ENCODE data around the gene MTERF2. TPM values are rescaled to one million over a fixed set of nuclear protein-coding genes. Genes with fewer than 3 reads are reported as not detected.
A peak's percentile ranks its signal among the peaks of the same experiment; 100 is the strongest.

Gene MTERF2
- total RNA-seq, 2 experiments from 2014 or later = 6.1 to 7.6 TPM

GRCh38 chr12:106974511-106974910 is 12.4 kb downstream of the MTERF2 start:
- H3K36me3 ChIP-seq (ENCODE audit: insufficient read depth, low read length) = peaks cover 22% of the 10 kb centered on the region
- peak overlapping the region; percentile 37 for H3K27ac Mint-ChIP-seq
- POLR2A ChIA-PET = no interaction called here

GRCh38 chr12:106973545-106973944 is 13.4 kb downstream of the MTERF2 start:
- H3K4me3 Mint-ChIP-seq = no peak overlapping the region
- H3K9me3 ChIP-seq (ENCODE audit: control insufficient read depth in 1 of 2, insufficient read depth in 1 of 2, low read length in 2 of 2) = no peaks in the 10 kb centered on the region
- H3K9me3 Mint-ChIP-seq = no peaks in the 10 kb centered on the region
- no peak overlapping the region for H3K4me3 ChIP-seq (ENCODE audit: low read length)
- H3K36me3 ChIP-seq (ENCODE audit: insufficient read depth, low read length) = peaks cover 22% of the 10 kb centered on the region
- ATAC-seq (ENCODE audit: poor library complexity) (no peak), DNase-seq (no peak)
- peaks cover 13% of the 10 kb centered on the region for H3K4me1 Mint-ChIP-seq (ENCODE audit: low read depth)
- no peaks in the 10 kb centered on the region for H3K27me3 ChIP-seq (ENCODE audit: control insufficient read depth in 1 of 2, insufficient read depth in 2 of 2, low read length in 2 of 2)
- intact Hi-C loops (cut with DNase I, micrococcal nuclease) = no loop called here
- peaks cover 63% of the 10 kb centered on the region for H3K36me3 Mint-ChIP-seq (ENCODE audit: low read depth)
- ChIA-PET POLR2A (interaction anchor here (0.6 to 1.3 kb wide), 2 partner anchors 18 to 583 kb away, joined by 3 to 4 read pairs; partner anchors contain the start of gene TMEM263), CTCF (no interaction called here)
- H3K27ac Mint-ChIP-seq = peak overlapping the region; percentile 42
- TF ChIP-seq CTCF (IDR thresholded peaks at IDR 0.05) = no peak
- H3K4me1 ChIP-seq (ENCODE audit: insufficient read depth, low read length) = no peaks in the 10 kb centered on the region
- no peaks in the 10 kb centered on the region for H3K27me3 Mint-ChIP-seq
- no peak overlapping the region for H3K27ac ChIP-seq (ENCODE audit: low read depth in 1 of 2, low read length in 2 of 2)

More at GRCh38 chr12:106974511-106974910, 12.4 kb downstream of the MTERF2 start:
- ATAC-seq (ENCODE audit: poor library complexity) (no peak), DNase-seq (no peak)
- H3K27me3 ChIP-seq (ENCODE audit: control insufficient read depth in 1 of 2, insufficient read depth in 2 of 2, low read length in 2 of 2) = no peaks in the 10 kb centered on the region
- intact Hi-C loops (cut with DNase I, micrococcal nuclease) = no loop called here
- Mint-ChIP-seq H3K9me3 (no peaks in the 10 kb centered on the region), H3K27me3 (no peaks in the 10 kb centered on the region), H3K4me1 (ENCODE audit: low read depth) (peaks cover 13% of the 10 kb centered on the region), H3K4me3 (no peak overlapping the region), H3K36me3 (ENCODE audit: low read depth) (peaks cover 57% of the 10 kb centered on the region)
- no peak for TF ChIP-seq CTCF (IDR thresholded peaks at IDR 0.05)
- CTCF ChIA-PET = no interaction called here
- H3K27ac ChIP-seq (ENCODE audit: low read depth in 1 of 2, low read length in 2 of 2) = no peak overlapping the region
- H3K9me3 ChIP-seq (ENCODE audit: control insufficient read depth in 1 of 2, insufficient read depth in 1 of 2, low read length in 2 of 2) = no peaks in the 10 kb centered on the region
- H3K4me1 ChIP-seq (ENCODE audit: insufficient read depth, low read length) = no peaks in the 10 kb centered on the region
- H3K4me3 ChIP-seq (ENCODE audit: low read length) = no peak overlapping the region

- no peak overlapping the region for H3K27ac ChIP-seq (ENCODE audit: low read depth in 1 of 2, low read length in 2 of 2)
Measured at GRCh38 chr12:106971065-106971464, 15.9 kb downstream of the MTERF2 start.

More at GRCh38 chr12:106971065-106971464, 15.9 kb downstream of the MTERF2 start:
- no peaks in the 10 kb centered on the region for H3K4me1 ChIP-seq (ENCODE audit: insufficient read depth, low read length)
- no peak overlapping the region for H3K4me3 ChIP-seq (ENCODE audit: low read length)
- Mint-ChIP-seq H3K4me3 (no peak overlapping the region), H3K4me1 (ENCODE audit: low read depth) (peaks cover 17% of the 10 kb centered on the region), H3K36me3 (ENCODE audit: low read depth) (peaks cover 74% of the 10 kb centered on the region), H3K9me3 (no peaks in the 10 kb centered on the region), H3K27ac (peak overlapping the region; percentile 79), H3K27me3 (no peaks in the 10 kb centered on the region)
- no peak for ATAC-seq (ENCODE audit: poor library complexity)
- H3K27me3 ChIP-seq (ENCODE audit: control insufficient read depth in 1 of 2, insufficient read depth in 2 of 2, low read length in 2 of 2) = no peaks in the 10 kb centered on the region
- no peak for TF ChIP-seq CTCF (IDR thresholded peaks at IDR 0.05)
- no peaks in the 10 kb centered on the region for H3K9me3 ChIP-seq (ENCODE audit: control insufficient read depth in 1 of 2, insufficient read depth in 1 of 2, low read length in 2 of 2)
- ChIA-PET POLR2A (interaction anchor here (3.4 kb wide), 1 partner anchor 15 kb away, joined by 12 read pairs; the partner anchor contains the start of gene TMEM263), CTCF (no interaction called here)
- peaks cover 28% of the 10 kb centered on the region for H3K36me3 ChIP-seq (ENCODE audit: insufficient read depth, low read length)
- DNase-seq = no peak
- intact Hi-C loops (cut with DNase I, micrococcal nuclease) = no loop called here

All from CD4-positive, alpha-beta T cell (primary cell).